Effector memory CD8-positive, alpha-beta T cell (primary cell): Measurements from ENCODE around the gene TRMT10B.
"Not testable (repeated sequence)": the region's sequence is repeated elsewhere in the genome, so short reads cannot be mapped to it uniquely, and the experiment has no call there.

Experiments
- ATAC-seq: fragments of 150-1000 bp; cut with Tn5 transposase; replicated peaks from 2 replicates; pipeline ENCODE4 v1.10.0; 2021; ENCODE audit warnings: mild to moderate bottlenecking, moderate library complexity
- DNase-seq, 3 experiments: peaks; one replicate each; pipeline ENCODE4 v3.0.0; 2021
- H3K27ac Mint-ChIP-seq, 2 donors: one replicate each; pipeline ENCODE4 v1.8.0; 2022; ENCODE audit warnings: mild to moderate bottlenecking in 2 of 2, mixed read lengths in 2 of 2, moderate library complexity in 2 of 2
- H3K27me3 Mint-ChIP-seq, 2 donors: one replicate each; pipeline ENCODE4 v1.8.0; 2022; ENCODE audit warnings: mixed read lengths in 2 of 2
- H3K36me3 Mint-ChIP-seq: one replicate; pipeline ENCODE4 v1.8.0; 2022; ENCODE audit warnings: mild to moderate bottlenecking, moderate library complexity, mixed read lengths; ENCODE audit not compliant: insufficient read depth
- H3K4me1 Mint-ChIP-seq, 2 donors: one replicate each; pipeline ENCODE4 v1.8.0; 2022; ENCODE audit warnings: low read depth in 2 of 2, mixed read lengths in 2 of 2
- H3K4me3 Mint-ChIP-seq, 2 donors: one replicate each; pipeline ENCODE4 v1.8.0; 2022; ENCODE audit warnings: mild to moderate bottlenecking in 2 of 2, mixed read lengths in 2 of 2, moderate library complexity in 2 of 2
- H3K9me3 Mint-ChIP-seq, 2 donors: one replicate each; pipeline ENCODE4 v1.8.0; 2022; ENCODE audit warnings: mixed read lengths in 2 of 2

TRMT10B gene

DNA sequence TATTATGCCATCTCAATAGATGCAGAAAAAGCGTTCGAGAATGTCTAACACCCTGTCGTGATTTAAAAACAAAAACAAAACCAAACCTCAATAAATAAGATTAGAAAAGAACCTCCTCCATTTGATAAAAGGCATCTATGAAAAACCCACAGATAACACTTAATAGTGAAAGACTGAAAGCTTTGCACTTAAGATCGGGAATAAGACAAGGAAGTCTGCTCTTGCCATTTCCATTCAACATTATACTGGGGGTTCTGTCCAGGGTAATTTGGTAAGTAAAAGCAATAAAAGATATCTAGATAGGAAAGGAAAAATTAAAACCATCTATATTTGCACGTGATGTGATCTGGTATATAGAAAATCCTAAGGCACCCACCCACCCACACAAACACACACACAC, 38.5 kb downstream of the TRMT10B start:
- no peaks in the 10 kb centered on the region for H3K4me1 Mint-ChIP-seq
- ATAC-seq (no peak), DNase-seq (no peak)
- no peak overlapping the region for H3K4me3 Mint-ChIP-seq
- H3K9me3 Mint-ChIP-seq = no peaks in the 10 kb centered on the region
- H3K27ac Mint-ChIP-seq = no peak overlapping the region
- H3K36me3 Mint-ChIP-seq = no peaks in the 10 kb centered on the region
- H3K27me3 Mint-ChIP-seq = no peaks in the 10 kb centered on the region

DNA sequence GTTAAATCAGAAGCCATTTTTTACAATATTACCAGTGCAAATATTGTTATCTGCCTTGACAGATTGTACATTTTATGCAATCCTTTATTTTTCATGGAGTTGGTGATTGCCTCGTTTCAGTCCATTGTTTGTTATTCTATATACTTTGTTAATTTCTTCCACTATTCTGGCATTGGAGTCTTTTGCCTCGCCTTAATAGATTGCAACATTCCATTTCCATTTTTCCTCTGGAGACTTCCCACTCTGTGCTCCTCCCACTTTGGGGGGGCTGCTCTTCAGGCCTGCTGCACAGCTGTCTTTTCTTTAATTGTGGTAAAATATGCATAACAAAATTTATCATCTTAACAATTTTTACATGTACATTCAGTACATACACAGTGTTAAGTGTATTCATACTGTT, 42.6 kb downstream of the TRMT10B start:
- H3K9me3 Mint-ChIP-seq = no peaks in the 10 kb centered on the region
- no peaks in the 10 kb centered on the region for H3K27me3 Mint-ChIP-seq
- ATAC-seq (no peak), DNase-seq (no peak)
- peaks cover 14% of the 10 kb centered on the region for H3K36me3 Mint-ChIP-seq
- H3K4me1 Mint-ChIP-seq = peaks cover 2 to 6% of the 10 kb centered on the region in 2 donors
- H3K4me3 Mint-ChIP-seq = no peak overlapping the region
- no peak overlapping the region for H3K27ac Mint-ChIP-seq

DNA sequence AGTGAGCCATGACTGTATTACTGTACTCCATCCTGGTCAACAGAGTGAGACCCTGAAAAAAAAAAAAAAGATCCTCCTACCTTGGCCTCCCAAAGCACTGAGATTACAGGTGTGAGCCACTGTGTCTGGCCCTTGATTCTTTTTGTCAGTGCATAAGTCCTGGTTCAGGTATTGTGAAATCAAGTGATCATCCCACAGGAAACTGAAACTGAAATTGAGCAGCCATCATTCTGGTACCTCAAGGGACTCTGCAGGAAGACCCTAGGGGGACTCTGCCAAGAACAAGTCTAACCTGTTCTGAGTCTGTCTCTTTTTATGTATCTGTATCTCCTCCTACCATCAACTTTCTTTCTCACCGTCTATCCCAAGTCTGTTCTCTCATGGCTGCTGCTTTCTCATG, 45.1 kb downstream of the TRMT10B start:
- Mint-ChIP-seq H3K27ac (no peak overlapping the region), H3K27me3 (no peaks in the 10 kb centered on the region), H3K36me3 (peaks cover 14% of the 10 kb centered on the region), H3K4me3 (no peak overlapping the region), H3K9me3 (no peaks in the 10 kb centered on the region), H3K4me1 (peaks cover 9 to 19% of the 10 kb centered on the region in 2 donors)
- DNase-seq = no peak
- no peak for ATAC-seq

DNA sequence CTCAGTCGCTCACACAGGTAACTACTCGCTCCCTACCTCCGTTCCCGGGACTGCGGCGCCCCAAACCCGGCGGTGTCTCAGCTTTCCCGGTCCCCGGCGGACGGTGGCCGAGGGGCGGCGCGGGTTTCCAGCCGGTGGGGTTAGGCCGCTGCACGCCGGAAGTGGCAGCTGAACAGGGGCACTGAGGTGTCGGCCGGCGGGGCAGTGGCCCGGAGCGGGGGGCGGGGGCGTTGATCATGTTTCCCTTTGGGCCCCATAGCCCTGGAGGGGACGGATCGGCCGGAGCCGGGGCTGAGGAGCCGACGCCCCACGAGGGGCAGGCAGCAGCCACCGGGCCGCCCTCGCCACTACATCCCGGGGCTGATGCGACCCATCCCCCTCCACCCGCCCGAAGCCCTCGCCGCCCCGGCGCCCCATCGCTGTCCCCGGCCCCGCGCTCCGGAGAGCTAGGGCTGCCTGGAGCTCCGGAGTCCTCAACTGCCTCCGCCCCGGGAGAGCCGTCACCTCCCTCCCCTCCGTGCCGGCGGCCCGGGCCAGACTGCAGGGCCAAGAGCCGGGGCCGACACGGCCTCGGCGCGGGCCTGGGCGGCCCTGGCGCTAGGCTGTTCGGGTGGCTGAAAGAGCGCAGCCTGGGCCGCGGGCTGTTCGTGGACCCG, 47.2 kb downstream of the TRMT10B start, which contains the start of gene DCAF10:
DCAF10 (plus strand) TSS at position 167 of the 656 bp plus-strand sequence; CDS start at position 237, 70 bp downstream.
- Mint-ChIP-seq H3K9me3 (no peaks in the 10 kb centered on the region), H3K4me3 (peak within 1 kb of the TSS; percentile 87 to 88), H3K36me3 (peaks cover 14% of the 10 kb centered on the region), H3K27ac (peak within 1 kb of the TSS; percentile 90 to 92), H3K27me3 (no peaks in the 10 kb centered on the region), H3K4me1 (peaks cover 14 to 36% of the 10 kb centered on the region in 2 donors)
- ATAC-seq = peak; percentile 84
- peak; percentile 86 to 94 (median 91) for DNase-seq

DNA sequence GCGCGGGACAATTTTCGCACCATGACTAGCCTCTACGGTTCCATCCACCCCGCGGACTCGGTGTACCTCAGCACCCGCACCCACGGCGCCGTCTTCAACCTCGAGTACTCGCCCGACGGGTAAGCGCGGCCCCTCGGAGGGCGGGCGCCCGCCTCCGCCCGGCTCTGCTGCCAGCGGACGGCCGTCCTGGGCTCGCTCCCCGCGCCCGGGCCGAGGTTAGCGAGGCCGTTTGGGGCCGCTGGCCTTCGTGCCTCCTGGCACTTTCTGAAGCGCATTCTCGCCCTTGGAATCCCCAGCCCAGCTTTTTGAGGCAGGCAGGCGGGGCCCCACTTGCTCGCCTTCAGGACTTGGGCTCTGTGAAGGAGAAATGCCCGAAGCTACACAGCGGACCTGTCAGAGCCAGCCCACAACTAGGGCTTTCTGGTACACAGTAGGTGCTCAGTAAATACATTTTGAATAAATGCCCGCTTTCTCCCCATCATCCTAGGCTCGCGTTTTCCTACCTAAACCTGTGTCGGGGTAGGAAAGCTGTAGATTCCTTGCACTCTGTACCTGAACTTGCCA, 47.8 kb downstream of the TRMT10B start:
- H3K27ac Mint-ChIP-seq = peak overlapping the region; percentile 72 to 92
- H3K27me3 Mint-ChIP-seq = no peaks in the 10 kb centered on the region
- H3K9me3 Mint-ChIP-seq = no peaks in the 10 kb centered on the region
- DNase-seq (no peak), ATAC-seq (peak; percentile 30)
- H3K36me3 Mint-ChIP-seq = peaks cover 14% of the 10 kb centered on the region
- peaks cover 16 to 40% of the 10 kb centered on the region in 2 donors for H3K4me1 Mint-ChIP-seq
- peak overlapping the region; percentile 87 to 88 for H3K4me3 Mint-ChIP-seq

DNA sequence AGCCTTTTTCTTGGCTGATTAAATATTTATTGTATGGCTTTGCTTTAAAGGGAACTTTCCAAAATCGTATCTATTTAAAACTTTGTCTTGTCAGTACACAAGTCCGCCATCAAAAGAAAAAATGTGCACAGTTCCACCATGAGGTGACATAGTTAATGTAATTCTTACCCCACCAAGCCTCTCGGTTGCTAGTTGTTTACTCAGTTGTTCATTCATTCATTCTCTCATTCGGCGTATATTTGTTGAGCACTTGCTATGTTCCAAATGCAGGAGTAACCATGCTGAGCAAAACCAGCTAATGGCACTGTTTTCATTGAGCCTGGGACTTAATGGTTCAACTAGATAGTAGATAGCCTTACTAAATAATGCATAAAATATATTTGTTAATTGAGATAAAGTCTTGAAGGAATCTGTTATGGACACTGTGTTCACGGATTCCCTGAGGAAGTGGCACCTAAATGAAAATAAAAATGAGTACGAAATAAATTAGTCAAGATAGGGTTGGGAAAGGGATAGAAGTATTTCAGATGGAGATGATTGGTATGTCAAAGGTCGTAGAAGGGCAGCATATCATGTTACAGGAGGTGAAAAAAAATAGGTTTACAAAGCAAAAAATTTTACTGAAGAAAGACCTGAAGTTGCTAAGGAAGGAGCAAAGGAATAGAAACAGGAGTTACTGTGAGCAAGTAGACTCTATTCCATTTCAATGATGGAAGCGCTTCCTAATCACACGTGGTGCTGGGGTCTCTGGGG, 48.5 kb downstream of the TRMT10B start:
- no peaks in the 10 kb centered on the region for H3K9me3 Mint-ChIP-seq
- peak overlapping the region; percentile 87 to 88 for H3K4me3 Mint-ChIP-seq
- peaks cover 14% of the 10 kb centered on the region for H3K36me3 Mint-ChIP-seq
- peak overlapping the region in 1 of 2 donors; percentile 72 for H3K27ac Mint-ChIP-seq
- DNase-seq (no peak), ATAC-seq (no peak)
- H3K4me1 Mint-ChIP-seq = peaks cover 16 to 43% of the 10 kb centered on the region in 2 donors
- no peaks in the 10 kb centered on the region for H3K27me3 Mint-ChIP-seq

DNA sequence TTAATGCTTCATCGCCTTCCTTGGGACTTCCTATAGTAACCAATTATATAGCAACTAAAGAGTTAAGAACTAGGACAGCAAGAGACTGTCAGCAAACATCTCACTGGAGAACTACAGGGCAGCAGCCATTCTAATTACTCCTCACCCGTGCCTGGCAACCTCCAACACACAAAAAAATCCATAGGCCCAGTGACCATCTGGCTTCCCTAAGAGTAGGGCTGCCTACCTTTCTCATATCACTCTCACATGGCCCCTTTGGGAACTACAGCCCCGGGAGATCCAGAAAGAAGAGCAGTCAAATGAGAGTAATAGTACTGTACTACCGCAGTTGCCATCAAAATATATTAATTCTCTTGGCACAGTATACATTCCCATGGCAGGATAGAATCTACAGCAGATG, 52.7 kb downstream of the TRMT10B start:
- DNase-seq (no peak), ATAC-seq (no peak)
- Mint-ChIP-seq H3K4me1 (peaks cover 16 to 46% of the 10 kb centered on the region in 2 donors), H3K27me3 (no peaks in the 10 kb centered on the region), H3K27ac (no peak overlapping the region), H3K36me3 (peaks cover 11% of the 10 kb centered on the region), H3K4me3 (no peak overlapping the region), H3K9me3 (no peaks in the 10 kb centered on the region)

DNA sequence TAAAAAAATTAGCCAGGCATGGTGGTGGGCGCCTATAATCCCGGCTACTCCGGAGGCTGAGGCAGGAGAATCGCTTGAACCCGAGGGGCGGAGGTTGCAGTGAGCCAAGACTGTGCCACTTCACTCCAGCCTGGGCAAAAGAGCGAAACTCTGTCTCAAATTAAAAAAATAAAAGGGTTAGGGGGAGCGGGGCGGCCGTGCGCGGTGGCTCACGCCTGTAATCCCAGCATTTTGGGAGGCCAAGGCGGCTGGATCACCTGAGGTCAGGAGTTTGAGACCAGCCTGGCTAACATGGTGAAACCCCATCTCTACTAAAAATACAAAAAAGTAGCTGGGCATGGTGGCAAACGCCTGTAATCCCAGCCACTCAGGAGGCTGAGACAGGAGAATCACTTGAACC, 56.1 kb downstream of the TRMT10B start:
- peaks cover 9 to 35% of the 10 kb centered on the region in 2 donors for H3K4me1 Mint-ChIP-seq
- DNase-seq, H3K9me3 Mint-ChIP-seq, H3K27me3 Mint-ChIP-seq, ATAC-seq, H3K4me3 Mint-ChIP-seq: not testable (repeated sequence)
- peaks cover 12% of the 10 kb centered on the region for H3K36me3 Mint-ChIP-seq
- peak overlapping the region in 1 of 2 donors; percentile 49 for H3K27ac Mint-ChIP-seq

DNA sequence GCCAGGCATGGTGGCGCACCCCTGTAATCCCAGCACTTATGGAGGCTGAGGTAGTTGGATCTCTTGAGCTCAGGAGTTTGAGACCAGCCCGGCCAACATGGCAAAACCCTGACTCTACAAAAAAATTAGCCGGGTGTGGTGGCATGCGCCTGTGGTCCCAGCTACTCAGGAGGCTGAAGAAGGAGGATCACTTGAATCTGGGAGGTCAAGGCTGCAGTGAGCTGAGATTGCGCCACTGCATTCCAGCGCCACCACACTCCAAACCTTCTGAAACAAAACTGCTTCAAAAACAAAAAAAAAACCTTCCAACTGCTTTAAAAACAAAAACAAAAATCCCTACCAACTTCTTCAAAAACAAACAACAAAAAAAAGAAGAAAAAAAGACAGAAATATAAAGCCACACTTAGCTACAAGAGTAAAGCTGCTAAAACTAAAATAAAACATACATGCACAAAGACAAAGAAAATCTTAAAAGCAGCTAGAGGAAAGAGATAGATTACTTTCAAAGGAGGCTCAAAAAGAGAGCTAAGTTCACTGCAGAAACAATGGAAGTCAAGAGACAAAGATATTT, 58.4 kb downstream of the TRMT10B start:
- Mint-ChIP-seq H3K27me3 (no peaks in the 10 kb centered on the region), H3K4me1 (peaks cover 5 to 24% of the 10 kb centered on the region in 2 donors), H3K27ac (peak overlapping the region in 1 of 2 donors; percentile 66), H3K36me3 (peaks cover 15% of the 10 kb centered on the region), H3K9me3 (no peaks in the 10 kb centered on the region), H3K4me3 (no peak overlapping the region)
- ATAC-seq (no peak), DNase-seq (no peak)

DNA sequence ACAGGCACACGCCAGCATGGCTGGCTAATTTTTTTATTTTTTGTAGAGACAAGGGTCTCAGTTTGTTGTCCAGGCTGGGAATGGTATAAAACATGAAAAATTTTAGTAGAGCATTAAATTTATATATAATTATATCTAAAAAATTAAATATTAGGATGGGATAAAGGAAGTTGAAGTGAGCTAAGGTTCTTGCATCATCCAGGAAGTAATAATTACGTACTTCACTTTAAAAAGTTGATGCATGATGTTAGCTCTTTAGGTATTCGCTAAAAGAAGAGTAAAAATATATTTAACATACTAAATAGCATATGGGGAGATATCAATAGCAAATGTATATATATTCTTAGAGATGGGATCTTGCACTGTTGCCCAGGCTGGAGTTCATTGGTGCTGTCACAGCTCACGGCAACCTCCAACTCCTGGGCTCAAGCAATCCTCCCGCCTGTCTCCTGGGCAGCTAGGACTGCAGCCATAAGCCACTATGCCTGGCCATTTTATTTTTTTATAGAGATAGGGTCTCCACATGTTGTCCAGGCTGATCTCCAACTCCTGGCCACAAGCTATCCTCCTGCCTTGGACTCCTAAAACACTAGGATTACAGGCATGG, 59.3 kb downstream of the TRMT10B start:
- Mint-ChIP-seq H3K27ac (no peak overlapping the region), H3K4me3 (no peak overlapping the region), H3K27me3 (no peaks in the 10 kb centered on the region), H3K4me1 (peaks cover 6 to 24% of the 10 kb centered on the region in 2 donors), H3K9me3 (no peaks in the 10 kb centered on the region), H3K36me3 (peaks cover 10% of the 10 kb centered on the region)
- no peak for ATAC-seq
- DNase-seq = no peak

DNA sequence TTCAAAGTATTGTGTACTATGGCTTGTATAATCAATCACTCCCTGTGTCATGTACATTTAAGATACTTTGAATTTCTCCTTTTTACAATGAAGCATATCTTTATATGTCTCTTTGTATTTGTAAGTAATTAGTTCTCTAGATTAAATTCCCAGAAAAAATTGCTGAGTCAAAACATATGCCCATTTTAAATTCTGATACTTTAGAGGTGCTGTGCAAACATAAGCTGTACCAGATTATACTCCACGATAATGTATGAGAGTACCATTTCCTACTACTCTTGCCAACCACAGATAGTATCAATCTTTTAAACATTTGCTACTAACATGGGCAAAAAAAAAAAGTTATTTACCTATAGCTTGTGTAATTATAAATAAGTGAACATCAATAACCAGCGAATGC, 65.2 kb downstream of the TRMT10B start:
- peaks cover 5 to 9% of the 10 kb centered on the region in 2 donors for H3K4me1 Mint-ChIP-seq
- H3K9me3 Mint-ChIP-seq = no peaks in the 10 kb centered on the region
- H3K27ac Mint-ChIP-seq = no peak overlapping the region
- DNase-seq (no peak), ATAC-seq (no peak)
- H3K4me3 Mint-ChIP-seq = no peak overlapping the region
- peaks cover 30% of the 10 kb centered on the region for H3K36me3 Mint-ChIP-seq
- no peaks in the 10 kb centered on the region for H3K27me3 Mint-ChIP-seq

DNA sequence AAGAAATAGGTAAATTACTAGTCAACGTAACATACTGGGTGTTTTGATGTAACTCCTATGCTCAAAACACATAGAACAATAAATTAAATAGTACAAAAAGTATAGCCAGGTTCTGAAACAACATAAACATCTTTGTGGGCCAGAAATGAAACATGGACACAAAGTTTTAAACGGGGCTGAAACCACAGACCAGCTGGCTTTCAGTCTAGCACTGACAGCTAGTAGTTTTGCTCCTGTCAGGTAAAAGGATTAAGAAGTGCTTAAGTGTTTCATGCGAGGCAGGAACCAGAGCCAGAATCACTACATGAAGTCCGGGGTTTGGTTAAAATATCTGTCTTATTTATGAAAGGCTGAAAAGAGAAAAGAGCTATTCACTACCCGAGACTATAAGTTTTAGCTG, 66.5 kb downstream of the TRMT10B start:
- ATAC-seq (no peak), DNase-seq (no peak)
- no peaks in the 10 kb centered on the region for H3K9me3 Mint-ChIP-seq
- no peaks in the 10 kb centered on the region for H3K27me3 Mint-ChIP-seq
- peaks cover 4 to 6% of the 10 kb centered on the region in 2 donors for H3K4me1 Mint-ChIP-seq
- H3K36me3 Mint-ChIP-seq = peaks cover 33% of the 10 kb centered on the region
- H3K27ac Mint-ChIP-seq = no peak overlapping the region
- no peak overlapping the region for H3K4me3 Mint-ChIP-seq

DNA sequence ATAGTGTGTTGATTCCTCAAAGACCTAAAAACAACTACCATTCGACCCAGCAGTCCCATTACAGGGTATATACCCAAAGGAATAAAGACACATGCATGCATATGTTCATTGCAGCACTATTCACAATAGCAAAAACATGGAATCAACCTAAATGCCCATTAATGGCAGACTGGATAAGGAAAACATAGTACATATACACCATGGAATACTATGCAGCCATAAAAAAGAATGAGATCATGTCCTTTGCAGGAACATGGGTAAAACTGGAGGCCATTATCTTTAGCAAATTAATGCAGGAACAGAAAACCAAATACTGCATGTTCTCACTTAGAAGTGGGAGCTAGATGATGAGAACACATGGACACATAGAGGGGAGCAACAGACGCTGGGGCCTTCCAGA, 71.6 kb downstream of the TRMT10B start:
- H3K9me3 Mint-ChIP-seq, H3K4me1 Mint-ChIP-seq, ATAC-seq, H3K4me3 Mint-ChIP-seq, H3K27ac Mint-ChIP-seq, H3K27me3 Mint-ChIP-seq, DNase-seq: not testable (repeated sequence)
- H3K36me3 Mint-ChIP-seq = peaks cover 47% of the 10 kb centered on the region
